GM12873 (cell line): ENCODE data around the gene METAP2.

ENCODE experiments used
- TF ChIP-seq, protein P1 (sequence below): IDR thresholded peaks from 2 replicates; pipeline ENCODE4 v1.5.1; 2012; ENCODE audit warnings: low read depth, mild to moderate bottlenecking, moderate library complexity, low read length, control low read depth; ENCODE audit not compliant: insufficient read depth; ENCODE audit errors: missing control alignments

METAP2 gene

DNA sequence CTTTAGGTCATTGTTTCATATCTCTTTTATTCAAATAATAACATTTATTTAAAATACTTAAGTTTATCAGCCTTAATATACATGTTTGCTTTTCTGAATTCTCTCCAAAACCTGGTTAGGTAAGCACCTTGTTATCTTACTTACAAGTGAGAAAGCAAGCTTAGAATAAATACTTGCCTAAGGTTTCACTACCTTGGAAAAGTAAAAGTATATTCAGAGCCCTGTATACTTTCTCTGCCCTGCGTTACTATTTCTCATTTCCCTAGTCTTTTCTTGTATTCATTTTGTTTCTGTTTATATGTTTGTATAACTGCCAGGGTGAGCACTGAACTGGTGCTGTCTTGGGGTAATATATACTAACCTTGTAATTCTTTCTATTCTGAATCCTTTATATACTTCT, 21.5 kb downstream of the METAP2 start:
- TF ChIP-seq, protein P1, sequence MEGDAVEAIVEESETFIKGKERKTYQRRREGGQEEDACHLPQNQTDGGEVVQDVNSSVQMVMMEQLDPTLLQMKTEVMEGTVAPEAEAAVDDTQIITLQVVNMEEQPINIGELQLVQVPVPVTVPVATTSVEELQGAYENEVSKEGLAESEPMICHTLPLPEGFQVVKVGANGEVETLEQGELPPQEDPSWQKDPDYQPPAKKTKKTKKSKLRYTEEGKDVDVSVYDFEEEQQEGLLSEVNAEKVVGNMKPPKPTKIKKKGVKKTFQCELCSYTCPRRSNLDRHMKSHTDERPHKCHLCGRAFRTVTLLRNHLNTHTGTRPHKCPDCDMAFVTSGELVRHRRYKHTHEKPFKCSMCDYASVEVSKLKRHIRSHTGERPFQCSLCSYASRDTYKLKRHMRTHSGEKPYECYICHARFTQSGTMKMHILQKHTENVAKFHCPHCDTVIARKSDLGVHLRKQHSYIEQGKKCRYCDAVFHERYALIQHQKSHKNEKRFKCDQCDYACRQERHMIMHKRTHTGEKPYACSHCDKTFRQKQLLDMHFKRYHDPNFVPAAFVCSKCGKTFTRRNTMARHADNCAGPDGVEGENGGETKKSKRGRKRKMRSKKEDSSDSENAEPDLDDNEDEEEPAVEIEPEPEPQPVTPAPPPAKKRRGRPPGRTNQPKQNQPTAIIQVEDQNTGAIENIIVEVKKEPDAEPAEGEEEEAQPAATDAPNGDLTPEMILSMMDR = no peak

DNA sequence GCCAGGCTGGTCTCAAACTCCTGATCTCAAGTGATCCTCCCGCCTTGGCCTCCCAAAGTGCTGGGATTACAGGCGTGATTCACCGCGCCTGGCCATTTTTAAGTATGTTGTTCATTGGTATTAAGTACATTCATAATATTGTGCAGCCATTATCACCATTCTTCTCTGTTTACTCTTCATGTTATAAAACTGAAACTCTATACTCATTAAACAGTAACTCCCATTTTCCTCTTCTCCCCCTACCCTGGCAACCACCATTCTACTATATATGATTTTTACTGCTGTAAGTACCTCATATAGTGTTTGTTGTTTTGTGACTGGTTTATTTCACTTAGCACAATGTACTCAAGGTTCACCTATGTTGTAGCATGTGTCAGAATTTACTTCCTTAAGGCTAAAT, 23.1 kb downstream of the METAP2 start:
- TF ChIP-seq, protein P1 = no peak

DNA sequence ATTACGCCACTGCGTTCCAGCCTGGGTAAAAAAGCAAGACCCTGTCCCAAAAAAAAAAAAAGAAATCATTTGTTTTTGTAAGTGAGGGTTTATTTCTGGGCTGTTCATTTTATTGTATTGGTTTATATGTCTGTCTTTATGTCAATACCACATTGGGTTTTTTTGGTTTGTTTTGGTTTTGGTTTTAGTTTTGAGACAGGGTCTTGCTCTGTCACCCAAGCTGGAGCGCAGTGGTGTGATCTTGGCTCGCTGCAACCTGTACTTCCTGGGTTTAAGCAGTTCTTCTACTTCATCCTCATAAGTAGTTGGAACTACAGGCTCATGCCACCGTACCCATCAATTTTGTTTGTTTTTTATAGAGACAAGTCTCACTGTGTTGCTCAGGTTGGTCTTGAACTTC, 25.0 kb downstream of the METAP2 start:
- TF ChIP-seq, protein P1 = no peak

DNA sequence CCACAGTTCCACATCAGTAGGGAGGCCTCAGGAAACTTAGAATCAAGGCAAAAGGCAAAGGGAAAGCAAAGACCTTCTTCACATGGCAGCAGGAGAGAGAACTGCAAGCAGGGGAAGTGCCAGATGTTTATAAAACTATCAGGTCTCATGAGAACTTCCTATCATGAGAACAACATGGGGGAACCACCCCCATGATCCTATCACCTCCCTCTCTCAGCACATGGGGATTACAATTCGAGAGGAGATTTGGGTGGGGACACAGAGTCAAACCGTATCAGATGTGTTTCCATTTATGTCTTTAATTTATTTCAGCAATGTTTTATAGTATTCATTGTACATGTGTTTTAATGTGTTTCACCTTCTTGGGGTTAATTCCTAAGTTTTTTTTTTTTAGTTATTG, 25.8 kb downstream of the METAP2 start:
- TF ChIP-seq, protein P1 = no peak

DNA sequence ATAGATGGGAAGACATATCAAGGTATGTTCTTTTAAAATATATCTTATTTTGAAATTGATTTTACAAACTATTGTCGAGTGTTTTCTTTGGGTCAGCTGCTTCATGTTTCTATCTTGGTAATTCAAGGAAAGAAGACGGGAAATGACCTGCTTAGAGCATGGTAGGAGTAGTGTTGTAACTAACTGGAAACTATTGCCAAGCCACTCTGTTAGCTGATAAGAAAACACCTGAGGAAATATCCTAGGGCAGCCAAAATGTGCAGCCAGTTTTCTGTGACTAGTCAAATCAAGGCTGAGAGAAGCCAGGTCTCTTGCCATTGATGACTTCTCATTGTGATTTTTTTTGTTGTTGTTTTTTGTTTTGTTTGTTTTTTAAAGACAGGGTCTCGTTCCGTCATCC, 30.2 kb downstream of the METAP2 start:
- TF ChIP-seq, protein P1 = no peak

DNA sequence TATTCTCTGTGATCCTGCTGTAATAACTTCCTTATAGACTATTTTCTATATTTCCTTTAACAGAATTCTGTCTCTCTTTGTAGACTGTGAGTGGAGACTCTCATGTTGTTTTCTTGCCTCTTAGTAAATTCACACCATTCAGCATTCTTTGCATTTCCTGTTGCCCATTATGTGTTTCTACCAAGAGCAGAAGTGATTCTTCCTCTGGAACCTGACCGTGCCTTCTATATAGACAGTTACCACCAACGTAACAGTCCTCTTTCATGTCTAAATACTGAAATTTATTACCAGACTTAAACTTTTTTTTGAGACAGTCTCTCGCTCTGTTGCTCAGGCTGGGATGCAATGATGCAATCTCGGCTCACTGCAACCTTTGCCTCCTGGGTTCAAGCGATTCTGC, 31.1 kb downstream of the METAP2 start:
- TF ChIP-seq, protein P1 = no peak

DNA sequence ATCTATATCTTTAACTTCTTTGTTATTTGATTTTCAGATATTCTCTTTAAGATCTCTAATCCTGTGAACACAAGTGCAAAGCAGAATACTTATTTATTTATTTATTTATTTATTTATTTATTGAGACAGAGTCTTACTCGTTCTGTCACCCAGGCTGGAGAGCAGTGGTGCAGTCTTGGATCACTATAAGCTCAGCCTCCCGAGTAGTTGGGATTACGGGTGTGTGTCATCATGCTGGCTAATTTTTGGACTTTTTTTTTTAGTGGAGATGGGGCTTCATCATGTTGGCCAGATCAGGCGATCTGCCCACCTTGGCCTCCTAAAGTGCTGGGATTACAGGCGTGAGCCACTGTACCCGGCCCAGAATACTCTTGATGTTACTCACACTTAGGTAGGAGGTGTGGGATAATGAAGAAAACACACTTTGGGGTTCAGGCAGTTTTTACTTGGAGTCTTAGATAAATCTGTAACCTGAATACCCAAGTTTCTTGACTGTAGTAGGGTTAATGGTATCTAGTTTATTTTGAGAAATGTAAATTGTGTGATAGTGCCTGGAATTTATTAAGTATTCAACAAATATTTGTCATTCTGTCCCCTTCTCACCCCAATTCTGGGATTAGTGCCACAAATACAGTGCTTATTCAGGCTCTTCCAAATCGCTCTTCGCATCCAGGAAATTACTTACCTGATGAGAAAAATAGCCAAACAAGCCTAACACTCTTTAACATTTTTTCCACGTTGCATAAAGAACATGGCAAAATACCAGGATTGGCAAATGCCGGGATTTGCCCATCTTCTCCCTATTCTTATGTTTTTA, 33.0 kb downstream of the METAP2 start:
- TF ChIP-seq, protein P1 = no peak
